GM18505 (cell line): ENCODE results near the gene TRIM10.

Source experiments
- ATAC-seq: cut with Tn5 transposase; IDR thresholded peaks from one replicate; pipeline ENCODE4 v1.9.1; 2021; ENCODE audit not compliant: unreplicated experiment
- POLR2A ChIP-seq: IDR thresholded peaks from 4 replicates; pipeline ENCODE4 v1.6.1; 2011; ENCODE audit warnings: borderline replicate concordance; ENCODE audit not compliant: insufficient read depth, insufficient read length; ENCODE audit errors: extremely low read depth

TRIM10 gene

DNA sequence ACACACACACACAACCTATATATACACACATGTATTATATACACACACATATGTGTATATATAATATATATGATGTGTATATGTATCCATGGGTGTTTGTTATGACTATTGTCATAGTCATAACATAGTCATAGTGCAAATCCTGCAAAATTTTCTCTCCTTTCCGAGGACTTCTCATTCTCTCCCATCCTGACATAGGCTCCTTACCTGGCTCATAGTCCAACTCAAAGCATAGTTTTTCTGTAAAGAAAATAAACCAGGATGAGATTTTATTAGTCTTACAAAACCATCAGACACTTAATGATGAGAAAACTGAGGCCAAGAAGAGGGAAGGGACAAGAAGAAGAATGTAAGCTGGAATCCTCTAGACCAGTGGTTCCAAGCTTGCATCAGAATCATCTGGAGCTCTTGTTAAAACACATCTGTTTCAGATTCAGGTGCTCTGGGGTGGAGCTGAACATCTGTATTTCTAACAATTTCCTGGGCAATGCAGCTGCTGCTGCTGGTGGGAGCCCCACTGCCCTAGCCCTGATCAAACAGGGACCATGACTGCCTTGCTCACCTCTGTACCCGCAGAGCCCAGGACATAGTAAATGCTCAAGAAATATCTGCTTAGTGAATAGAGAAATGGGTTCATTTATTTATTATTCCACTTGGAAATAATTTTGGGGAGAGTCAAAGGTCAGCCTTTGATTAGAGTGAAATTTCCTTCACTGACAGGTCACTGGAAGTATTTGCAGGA lies 5.3 kb downstream of the TRIM10 start:
- TF ChIP-seq POLR2A: no peak
- ATAC-seq: no peak

DNA sequence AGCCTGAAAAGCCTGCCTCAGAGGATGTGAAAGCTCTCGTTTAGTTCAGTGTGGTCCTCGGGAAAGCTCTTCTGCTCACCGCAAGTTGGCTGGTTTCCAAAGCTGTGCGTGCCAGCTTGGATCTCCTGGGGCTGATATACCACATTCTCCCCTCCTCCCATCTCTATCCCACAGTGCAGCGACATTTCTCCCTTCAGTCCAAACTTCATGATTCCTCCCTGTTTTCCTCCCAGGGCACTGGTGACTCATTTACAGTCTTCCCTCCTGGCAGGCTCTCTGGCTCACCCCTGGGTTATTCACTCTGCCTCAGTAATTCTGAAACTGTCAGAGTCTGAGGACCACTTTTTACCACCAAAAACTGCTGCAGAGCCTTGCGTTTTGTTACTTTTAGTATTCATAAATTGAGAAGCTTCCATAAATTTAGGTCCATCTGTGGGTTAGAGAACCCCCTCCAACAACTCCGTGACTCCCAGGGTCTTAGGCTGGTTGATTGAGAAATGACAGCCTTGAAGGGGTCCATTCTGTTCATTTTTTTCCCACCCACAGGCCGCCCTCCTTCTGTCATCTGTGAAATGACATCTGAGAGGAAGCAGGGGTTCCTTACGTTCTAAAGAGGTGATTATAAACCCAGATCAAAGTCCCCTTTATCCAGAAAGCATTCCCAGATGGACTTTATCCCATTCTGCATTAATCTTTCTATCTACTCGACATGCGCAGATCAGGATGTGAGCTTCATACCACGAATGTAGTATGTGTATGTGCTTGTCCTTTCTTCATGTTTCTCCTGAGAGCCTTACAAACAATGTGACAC lies 6.1 kb downstream of the TRIM10 start:
- no peak for ATAC-seq

DNA sequence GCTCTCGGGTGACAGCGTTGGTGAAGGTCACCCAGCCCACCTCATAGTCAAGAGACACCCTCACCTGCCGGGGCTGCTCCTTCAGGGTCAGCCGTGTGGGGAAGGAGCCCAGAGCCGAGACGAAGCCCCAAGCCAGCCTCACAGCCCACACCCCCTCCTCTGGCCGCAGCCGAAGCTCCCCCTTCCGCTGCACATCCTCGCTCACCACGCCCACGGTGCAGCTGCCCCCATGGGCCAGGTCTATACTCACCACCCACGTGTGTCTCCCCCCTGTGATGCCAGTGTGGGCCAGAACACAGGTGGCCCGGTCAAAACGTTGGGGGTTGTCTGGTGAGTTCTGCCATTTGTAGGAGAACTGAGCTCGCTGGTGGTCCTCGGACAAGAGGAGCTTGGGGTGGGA lies 7.0 kb downstream of the TRIM10 start:
- no peak for TF ChIP-seq POLR2A
- no peak for ATAC-seq

More for the DNA sequence above, 6.1 kb downstream of the TRIM10 start:
- no peak for TF ChIP-seq POLR2A

DNA sequence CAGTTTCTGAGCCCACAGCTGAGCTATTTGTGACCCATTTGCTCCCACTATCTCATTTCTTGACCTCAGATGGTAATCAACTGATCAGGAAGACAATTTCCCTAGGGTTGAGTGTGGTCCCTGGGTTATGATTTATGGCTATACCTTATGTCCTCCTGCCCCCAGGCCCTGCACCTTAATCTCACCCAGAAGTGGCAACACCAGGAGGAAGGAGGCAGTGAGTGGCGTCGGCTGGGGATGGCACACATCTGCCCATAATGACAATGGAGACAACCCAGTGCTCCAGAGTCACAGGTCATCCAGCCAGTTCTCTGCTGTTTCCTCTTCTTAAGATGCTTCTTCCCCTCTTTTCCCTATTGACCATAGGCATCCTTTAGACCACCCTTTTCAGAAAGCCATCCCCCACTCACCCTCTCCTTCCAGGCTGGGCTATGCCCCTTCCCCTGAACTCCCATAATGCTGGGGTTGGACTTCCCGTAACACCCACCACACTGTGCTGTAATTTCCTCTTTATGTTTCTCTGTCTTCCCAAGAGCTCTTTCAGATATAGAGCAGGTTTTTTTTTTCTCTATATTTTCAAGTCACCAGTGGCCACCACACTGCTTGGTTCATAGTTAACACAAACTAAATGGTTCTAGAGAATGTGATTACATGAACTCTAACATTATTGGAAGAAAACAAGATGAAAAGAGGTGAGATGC lies 8.0 kb downstream of the TRIM10 start:
- ATAC-seq: no peak
- no peak for TF ChIP-seq POLR2A

DNA sequence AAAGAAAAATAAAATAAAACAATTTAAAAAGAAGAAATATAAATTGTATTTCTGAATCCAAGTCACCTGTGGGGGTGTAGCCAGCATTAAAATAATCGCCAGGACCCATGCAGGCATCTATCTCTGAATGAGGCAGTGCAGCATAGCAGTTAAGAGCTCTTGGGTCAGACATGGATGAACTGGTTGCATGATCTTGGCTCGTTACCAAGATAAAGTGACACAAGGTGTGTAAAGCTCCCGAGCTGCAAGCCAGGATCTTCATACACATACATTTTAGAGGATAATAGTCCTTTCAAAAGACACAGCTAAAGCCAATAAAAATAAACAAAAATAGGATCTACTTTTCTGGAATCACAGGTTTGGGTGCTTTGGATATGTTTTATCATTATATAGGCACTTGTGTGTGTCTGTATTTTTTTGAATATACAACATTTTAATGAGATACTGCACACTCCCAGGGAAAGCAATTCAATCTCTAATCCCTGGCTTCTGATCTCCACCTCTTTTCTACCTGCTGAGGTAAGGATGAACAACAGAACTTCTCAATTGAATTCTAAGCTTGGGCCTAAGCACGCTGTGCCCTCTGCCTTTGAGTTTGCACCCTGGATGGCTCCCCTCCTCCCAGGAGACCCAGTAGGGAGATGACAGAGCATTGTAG lies 8.9 kb downstream of the TRIM10 start:
- no peak for TF ChIP-seq POLR2A
- ATAC-seq: no peak

DNA sequence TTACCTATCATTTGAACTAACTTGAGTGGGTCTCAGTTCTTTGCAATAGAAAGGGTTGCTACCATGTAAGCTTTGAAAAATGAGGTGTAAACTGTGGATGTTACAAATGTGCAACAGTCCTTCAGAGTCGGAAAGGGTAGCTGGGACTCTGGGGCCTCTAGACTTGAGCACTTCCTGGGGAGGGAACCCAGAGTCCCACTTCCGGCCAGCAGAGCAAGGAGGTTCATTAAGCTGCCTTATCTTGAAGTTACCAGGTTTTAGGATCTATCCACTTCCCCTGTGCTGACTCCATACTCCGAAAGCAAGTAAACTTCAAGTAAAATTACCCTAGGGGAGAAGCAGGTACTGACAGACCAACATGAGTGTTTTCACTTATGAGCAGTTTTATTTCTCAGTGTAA lies 9.4 kb downstream of the TRIM10 start:
- TF ChIP-seq POLR2A: no peak
- no peak for ATAC-seq

DNA sequence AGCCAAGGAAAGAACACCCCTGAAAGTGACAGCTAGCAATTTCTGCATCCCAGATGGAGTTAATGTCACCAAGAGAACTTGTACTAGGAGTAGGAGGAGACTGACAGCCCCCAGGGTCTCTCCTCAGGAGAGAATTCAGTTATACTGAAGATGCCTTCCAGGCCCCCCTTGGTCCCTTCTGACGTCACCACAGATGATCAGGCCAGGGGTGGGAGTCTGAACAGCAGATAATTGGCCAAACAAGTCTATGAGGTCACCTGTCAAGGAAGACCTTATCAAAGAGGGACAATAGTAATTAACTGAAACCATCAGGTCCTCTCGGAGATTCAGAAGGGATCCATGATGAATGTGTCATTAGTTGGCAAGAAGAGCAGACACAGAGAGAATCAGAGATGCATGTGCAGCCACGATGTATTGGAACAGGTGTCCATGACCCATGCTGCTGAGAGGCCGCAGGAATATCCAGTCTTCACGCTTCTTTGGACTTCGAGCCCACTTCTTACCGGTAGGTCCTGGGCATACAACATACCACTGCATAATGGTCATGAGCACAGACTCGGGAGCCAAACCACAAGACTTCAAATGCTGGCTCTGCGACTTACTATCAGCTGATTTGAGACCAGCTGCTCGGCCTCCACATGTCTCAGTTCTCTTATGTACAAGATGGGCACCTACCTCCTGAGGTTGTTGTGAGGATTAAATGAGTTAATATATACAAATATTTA lies 10.2 kb downstream of the TRIM10 start:
- no peak for ATAC-seq
- no peak for TF ChIP-seq POLR2A

DNA sequence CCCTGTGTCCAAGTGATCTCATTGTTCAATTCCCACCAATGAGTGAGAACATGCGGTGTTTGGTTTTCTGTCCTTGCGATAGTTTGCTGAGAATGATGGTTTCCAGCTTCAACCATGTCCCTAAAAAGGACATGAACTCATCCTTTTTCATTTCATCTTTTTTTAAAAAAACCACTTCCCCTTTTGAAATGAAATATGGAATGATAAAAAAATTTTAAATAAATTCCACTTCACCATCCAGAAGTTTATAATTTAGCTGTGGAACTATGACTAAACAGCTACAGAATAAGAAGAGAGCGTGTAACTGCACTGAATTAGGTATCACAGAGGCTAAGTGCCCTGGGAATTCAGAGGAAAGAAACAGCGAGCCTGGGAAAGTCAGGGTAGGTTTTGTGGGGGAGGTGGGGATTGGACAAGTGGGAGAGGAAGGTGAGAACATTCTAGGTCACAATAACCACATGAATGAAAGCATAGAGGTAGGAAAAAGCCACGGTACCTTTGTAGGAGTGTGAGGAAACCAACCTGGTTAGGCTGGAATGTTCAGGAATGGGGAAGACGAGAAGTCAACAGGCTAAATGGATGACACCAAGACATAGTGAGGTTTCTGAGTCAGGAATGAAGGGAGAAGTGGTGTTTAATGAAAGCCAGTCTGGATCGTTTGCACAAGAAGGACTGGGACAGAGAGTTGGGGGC lies 11.0 kb downstream of the TRIM10 start:
- ATAC-seq: no peak
- TF ChIP-seq POLR2A: no peak

DNA sequence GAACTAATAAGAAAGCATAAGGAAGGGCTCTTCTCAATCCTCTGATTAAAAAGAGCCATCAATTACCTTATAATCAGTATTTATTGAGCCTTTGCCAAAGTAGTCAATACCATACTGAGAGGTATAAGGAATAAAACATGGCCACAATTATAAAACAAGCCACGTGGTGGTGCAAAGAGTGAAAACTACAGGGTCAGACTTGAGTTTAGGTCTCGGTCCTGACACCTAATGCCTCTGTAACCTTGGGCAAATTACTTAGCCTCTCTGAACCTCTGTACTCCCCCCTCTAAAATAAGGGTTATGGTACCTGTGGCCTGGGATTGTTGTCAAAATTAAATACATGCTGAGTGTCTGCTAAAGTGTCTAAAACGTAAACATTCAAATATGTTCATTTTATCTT lies 11.8 kb downstream of the TRIM10 start:
- no peak for ATAC-seq
- TF ChIP-seq POLR2A: no peak

DNA sequence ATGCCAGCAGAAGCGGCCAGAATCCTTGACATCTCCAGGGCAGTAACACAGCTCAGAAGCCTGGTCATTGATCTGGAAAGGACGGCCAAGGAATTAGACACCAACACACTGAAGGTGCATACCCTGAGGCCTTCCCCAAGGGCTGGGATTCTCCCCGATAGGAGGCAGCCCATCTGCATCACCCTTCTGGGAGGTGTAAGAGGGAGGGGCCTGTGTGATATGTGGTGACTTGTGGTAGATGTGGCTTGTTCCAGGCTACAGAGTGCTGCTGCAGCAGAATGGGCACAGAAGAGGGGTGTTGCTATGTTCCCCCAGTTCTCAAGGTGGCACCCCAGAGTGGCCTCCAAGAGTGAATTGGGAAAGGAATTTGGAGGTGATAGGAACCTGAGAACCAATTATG lies 13.9 kb downstream of the TRIM10 start:
- no peak for ATAC-seq
- TF ChIP-seq POLR2A: no peak

DNA sequence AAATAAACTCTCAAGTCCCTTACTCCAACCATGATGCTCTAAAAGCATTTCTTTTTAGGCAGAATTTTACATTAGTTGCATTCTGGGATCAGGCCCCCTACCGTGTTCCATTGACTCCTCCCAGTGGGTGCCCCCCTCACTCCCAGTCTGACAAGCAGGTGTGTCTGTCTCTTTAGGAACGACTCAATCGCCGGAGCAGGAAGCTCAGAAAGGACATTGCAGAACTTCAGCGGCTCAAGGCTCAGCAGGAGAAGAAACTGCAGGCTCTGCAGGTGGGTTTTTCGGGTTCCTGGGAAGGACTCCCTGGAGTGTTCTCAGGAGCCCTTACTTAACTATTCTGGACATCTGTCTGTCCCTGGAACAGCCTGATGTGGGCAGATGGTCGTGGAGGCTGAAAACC lies 15.2 kb downstream of the TRIM10 start:
- no peak for ATAC-seq
- no peak for TF ChIP-seq POLR2A

DNA sequence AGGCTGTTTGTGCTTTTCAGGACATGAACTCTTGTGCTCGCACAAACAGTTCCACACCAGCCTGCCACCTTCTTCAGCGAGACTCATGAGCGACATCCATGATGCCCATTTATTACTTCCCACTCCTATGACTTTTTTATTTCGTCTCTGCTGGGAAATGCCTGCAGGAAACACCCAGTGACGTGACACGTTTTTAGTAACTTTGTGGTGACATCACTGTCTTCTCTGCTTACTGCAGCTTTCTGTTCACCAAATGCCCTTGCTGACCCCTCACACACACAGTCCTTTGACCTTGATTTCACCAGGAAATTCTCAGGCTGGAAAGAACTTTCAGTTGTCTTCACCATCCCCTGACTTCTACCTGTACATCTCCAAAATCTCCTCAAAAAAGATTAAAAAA lies 16.2 kb downstream of the TRIM10 start:
- no peak for TF ChIP-seq POLR2A
- ATAC-seq: no peak
